Breast epithelium (tissue), 3 donors: ENCODE data around the gene VKORC1L1.

Source experiments
- CTCF ChIP-seq, 3 donors: fragments of 450-650 bp; IDR thresholded peaks; one replicate each; pipeline ENCODE4 v1.5.1; 2016 to 2017; ENCODE audit warnings: antibody characterized with exemption in 3 of 3, mild to moderate bottlenecking in 3 of 3, moderate library complexity in 3 of 3
- POLR2A ChIP-seq: fragments of 450-650 bp; IDR thresholded peaks from one replicate; pipeline ENCODE4 v1.6.1; 2016; ENCODE audit warnings: antibody characterized with exemption, mild to moderate bottlenecking, moderate library complexity

DNA sequence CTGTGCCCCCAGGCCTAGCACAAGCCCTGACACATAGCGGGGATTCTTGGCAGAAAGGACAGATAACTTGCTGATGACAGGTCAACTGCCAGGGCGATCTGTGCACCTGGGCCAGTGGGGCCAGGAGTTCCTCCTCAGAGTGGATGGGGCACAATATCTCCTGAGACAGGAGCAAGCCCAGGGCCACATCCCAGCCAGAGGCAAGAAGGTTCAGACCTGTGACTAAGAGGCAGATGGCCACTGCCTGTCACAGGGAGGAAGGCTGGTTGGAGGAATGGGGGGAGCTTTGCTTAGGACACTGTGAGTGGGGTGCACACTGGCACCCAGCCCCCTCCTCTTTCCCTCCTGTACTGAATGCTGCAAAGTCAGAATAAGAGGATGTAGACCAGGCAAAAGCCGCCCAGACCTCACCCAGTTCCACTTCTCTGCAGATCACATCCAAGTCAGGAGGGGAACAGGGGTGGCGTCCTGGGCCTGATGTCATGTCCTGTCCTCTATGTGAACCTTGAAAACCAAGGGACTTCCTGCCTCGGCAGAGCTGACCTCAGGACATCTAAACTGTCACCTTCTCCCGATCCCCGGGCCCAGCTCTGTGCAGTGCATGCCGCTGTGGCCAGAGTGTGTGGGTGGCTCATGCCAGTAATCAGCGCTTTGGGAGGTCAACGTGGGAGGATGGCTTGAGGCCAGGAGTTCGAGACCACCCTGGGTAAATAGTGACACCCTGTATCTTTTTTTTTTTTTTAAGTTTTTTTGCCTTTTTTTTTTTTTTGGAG lies 107.8 kb downstream of the VKORC1L1 start:
- TF ChIP-seq CTCF (IDR thresholded peaks at IDR 0.05) (no peak), POLR2A (no peak)
